ENCODE data around the gene STRN4. TPM values are rescaled to one million over a fixed set of nuclear protein-coding genes. Genes with fewer than 3 reads are reported as not detected.

STRN4 gene
- total RNA-seq, 4 donors from 2014 or later: 81.6 to 306 (median 174) TPM

DNA sequence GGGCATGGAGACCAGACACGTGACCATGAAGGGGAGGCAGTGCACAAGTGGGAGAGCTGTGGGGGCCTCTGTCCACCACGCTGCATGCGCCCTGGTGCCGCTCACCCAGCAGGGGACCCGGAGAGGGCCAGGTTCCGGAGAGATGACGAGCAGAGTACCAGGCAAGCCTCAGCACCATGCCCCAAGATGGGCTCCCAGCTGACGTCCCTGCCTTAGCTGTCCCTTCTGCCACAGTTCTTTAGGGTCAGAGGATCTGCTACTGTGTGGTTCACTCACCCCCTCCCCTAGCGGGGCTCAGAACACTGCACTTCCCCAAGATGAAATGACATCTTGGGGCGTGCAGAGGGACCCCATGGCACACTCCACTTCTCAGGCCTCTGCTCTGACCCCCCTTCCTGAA lies 19.7 kb downstream of the STRN4 start:
- no peak overlapping the region for H3K4me3 ChIP-seq
- WGBS, 2 donors (ENCODE audit: low coverage in 1 of 2): 84 to 95% methylated on average over 4 to 10 of the region's 10 CpGs
- intact Hi-C loops (cut with DNase I; ENCODE audit: low total_unique reads) (no loop called here), in situ Hi-C loops (cut with MboI; ENCODE audit: low pct_ligation_motif_present in 1 of 4, low pct_unique_long_range_greater_than_20kb in 1 of 4, low sequenced_read_pairs in 3 of 4) (no loop called here)
- peaks cover 0 to 65% (median 21%) of the 10 kb centered on the region in 4 donors for H3K36me3 ChIP-seq
- no peaks in the 10 kb centered on the region for H3K27me3 ChIP-seq
- H3K4me1 ChIP-seq: no peaks in the 10 kb centered on the region
- TF ChIP-seq EP300 (IDR thresholded peaks at IDR 0.05; ENCODE audit: low read depth) (no peak), POLR2A (IDR thresholded peaks at IDR 0.05) (no peak), POLR2AphosphoS5 (IDR thresholded peaks at IDR 0.05) (no peak)
- TF ChIP-seq, protein P1, sequence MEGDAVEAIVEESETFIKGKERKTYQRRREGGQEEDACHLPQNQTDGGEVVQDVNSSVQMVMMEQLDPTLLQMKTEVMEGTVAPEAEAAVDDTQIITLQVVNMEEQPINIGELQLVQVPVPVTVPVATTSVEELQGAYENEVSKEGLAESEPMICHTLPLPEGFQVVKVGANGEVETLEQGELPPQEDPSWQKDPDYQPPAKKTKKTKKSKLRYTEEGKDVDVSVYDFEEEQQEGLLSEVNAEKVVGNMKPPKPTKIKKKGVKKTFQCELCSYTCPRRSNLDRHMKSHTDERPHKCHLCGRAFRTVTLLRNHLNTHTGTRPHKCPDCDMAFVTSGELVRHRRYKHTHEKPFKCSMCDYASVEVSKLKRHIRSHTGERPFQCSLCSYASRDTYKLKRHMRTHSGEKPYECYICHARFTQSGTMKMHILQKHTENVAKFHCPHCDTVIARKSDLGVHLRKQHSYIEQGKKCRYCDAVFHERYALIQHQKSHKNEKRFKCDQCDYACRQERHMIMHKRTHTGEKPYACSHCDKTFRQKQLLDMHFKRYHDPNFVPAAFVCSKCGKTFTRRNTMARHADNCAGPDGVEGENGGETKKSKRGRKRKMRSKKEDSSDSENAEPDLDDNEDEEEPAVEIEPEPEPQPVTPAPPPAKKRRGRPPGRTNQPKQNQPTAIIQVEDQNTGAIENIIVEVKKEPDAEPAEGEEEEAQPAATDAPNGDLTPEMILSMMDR (IDR thresholded peaks at IDR 0.05): no peak
- no peak overlapping the region for H3K27ac ChIP-seq
- DNase-seq: no peak
- H3K9me3 ChIP-seq: no peaks in the 10 kb centered on the region

DNA sequence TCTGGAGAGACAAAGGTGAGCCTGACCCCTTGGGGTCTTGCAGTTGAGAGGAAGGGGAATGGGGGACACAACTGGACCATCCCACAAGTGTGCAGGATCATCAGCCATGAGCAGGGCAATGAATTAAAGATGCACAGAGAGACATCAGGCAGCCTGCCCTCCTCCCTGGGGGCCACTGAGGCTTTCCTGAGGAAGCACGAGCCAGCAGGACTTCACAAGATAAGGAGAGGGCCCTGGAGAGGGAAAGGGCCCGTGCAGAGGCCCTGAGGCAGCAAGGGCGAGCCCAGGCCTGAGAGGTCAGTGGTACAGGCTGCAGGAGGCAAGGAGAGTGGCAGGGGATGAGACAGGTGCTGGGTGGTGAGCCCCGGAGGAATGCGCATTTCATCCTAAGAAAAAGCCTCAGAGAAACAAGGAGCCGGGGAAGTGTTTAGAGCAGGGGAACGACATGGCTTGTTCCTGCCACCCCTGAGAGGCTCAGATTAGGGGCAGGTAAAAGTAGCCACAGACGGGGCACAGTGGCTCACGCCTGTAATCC lies 20.3 kb downstream of the STRN4 start:
- no peaks in the 10 kb centered on the region for H3K9me3 ChIP-seq
- H3K36me3 ChIP-seq: peaks cover 0 to 66% (median 22%) of the 10 kb centered on the region in 4 donors
- no peaks in the 10 kb centered on the region for H3K27me3 ChIP-seq
- intact Hi-C loops (cut with DNase I; ENCODE audit: low total_unique reads) (no loop called here), in situ Hi-C loops (cut with MboI; ENCODE audit: low pct_ligation_motif_present in 1 of 4, low pct_unique_long_range_greater_than_20kb in 1 of 4, low sequenced_read_pairs in 3 of 4) (no loop called here)
- WGBS, 2 donors (ENCODE audit: low coverage in 1 of 2): 84 to 100% methylated on average over 2 to 9 of the region's 9 CpGs
- H3K4me3 ChIP-seq: no peak overlapping the region
- H3K27ac ChIP-seq: no peak overlapping the region
- no peak for DNase-seq
- TF ChIP-seq POLR2A (IDR thresholded peaks at IDR 0.05) (no peak), POLR2AphosphoS5 (IDR thresholded peaks at IDR 0.05) (no peak), EP300 (IDR thresholded peaks at IDR 0.05; ENCODE audit: low read depth) (no peak)
- TF ChIP-seq, protein P1 (IDR thresholded peaks at IDR 0.05): no peak
- H3K4me1 ChIP-seq: no peaks in the 10 kb centered on the region

DNA sequence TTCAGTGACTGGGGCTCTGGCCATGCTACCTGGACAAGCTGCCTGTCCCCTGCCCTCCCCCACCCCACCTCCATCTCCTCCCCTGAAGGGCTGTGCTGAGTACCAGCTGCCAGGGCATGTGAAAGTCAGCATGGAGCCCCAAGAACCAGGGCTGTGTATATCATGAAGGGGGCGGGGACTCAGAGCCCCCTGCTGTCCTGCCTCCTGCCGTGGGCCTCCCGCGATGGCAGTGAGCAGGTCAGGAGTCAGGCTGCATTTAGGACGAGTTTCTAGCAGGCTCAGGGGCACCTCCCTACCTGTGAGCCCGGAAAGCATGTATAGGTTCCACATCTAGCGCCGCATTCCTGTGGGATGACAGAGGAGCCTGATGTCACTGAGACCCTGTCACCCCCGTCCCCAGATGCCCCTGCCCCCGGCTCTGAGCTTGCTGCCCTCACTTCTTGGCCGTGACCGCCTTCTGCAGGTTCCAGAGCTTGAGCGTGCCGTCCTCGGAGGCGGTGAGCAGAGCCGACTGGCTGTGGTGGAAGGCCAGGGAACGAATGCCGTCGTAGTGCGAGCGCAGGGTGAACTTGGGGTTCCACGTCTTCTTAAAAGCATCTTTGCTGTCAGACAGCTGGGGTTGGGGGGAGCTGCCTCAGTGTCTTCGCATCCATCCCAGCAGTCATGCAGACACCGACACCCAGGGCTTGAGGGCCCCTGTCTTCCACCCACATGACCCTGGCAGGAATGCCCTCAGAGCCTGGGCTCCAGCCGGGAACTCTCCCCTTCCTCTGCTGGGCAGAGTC lies 21.0 kb downstream of the STRN4 start:
- WGBS, 2 donors (ENCODE audit: low coverage in 1 of 2): 93% methylated on average over 26 of the region's 26 CpGs; no CpG with 5 or more reads in 1 of the 2 donors
- no peak for DNase-seq
- H3K27me3 ChIP-seq: no peaks in the 10 kb centered on the region
- H3K27ac ChIP-seq: no peak overlapping the region
- H3K4me3 ChIP-seq: no peak overlapping the region
- H3K9me3 ChIP-seq: no peaks in the 10 kb centered on the region
- intact Hi-C loops (cut with DNase I; ENCODE audit: low total_unique reads): no loop called here
- no peaks in the 10 kb centered on the region for H3K4me1 ChIP-seq
- in situ Hi-C loops (cut with MboI; ENCODE audit: low pct_ligation_motif_present in 1 of 4, low pct_unique_long_range_greater_than_20kb in 1 of 4, low sequenced_read_pairs in 3 of 4): no loop called here
- H3K36me3 ChIP-seq: peaks cover 0 to 63% (median 25%) of the 10 kb centered on the region in 4 donors
- no peak for TF ChIP-seq EP300 (IDR thresholded peaks at IDR 0.05; ENCODE audit: low read depth)
- TF ChIP-seq POLR2A (IDR thresholded peaks at IDR 0.05): no peak
- TF ChIP-seq, protein P1 (IDR thresholded peaks at IDR 0.05): no peak
- no peak for TF ChIP-seq POLR2AphosphoS5 (IDR thresholded peaks at IDR 0.05)

DNA sequence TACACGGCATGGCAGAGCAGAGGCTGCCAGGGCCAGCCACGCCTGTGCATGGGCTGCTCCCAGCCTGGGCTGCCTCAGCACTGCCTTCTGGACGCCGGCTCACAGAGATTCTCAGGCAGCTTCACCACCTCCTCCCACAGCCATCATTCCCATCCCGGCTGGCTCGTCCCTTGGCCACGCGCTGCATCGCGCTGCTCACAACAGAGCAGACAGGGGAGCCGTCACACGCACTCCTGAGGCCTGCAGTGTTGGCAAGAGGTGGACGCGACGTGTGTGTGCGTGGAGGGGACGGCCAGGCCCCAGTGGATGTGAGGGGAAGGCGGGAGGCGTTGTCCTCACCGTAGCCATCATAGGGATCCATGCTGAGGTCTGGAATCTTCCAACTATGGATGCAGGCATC lies 21.8 kb downstream of the STRN4 start:
- intact Hi-C loops (cut with DNase I; ENCODE audit: low total_unique reads) (no loop called here), in situ Hi-C loops (cut with MboI; ENCODE audit: low pct_ligation_motif_present in 1 of 4, low pct_unique_long_range_greater_than_20kb in 1 of 4, low sequenced_read_pairs in 3 of 4) (no loop called here)
- Histone ChIP-seq H3K27me3 (no peaks in the 10 kb centered on the region), H3K4me3 (no peak overlapping the region), H3K27ac (no peak overlapping the region), H3K4me1 (no peaks in the 10 kb centered on the region), H3K36me3 (peaks cover 0 to 58% (median 24%) of the 10 kb centered on the region in 4 donors), H3K9me3 (no peaks in the 10 kb centered on the region)
- DNase-seq: no peak
- TF ChIP-seq POLR2AphosphoS5 (IDR thresholded peaks at IDR 0.05) (no peak), EP300 (IDR thresholded peaks at IDR 0.05; ENCODE audit: low read depth) (no peak), POLR2A (IDR thresholded peaks at IDR 0.05) (no peak)
- TF ChIP-seq, protein P1 (IDR thresholded peaks at IDR 0.05): no peak
- 93% methylated on average over 20 of the region's 20 CpGs; no CpG with 5 or more reads in 1 of the 2 donors for WGBS, 2 donors (ENCODE audit: low coverage in 1 of 2)
